B cell (primary cell): ENCODE data around the gene ANKS1A. TPM values are rescaled to one million over a fixed set of nuclear protein-coding genes. Genes with fewer than 3 reads are reported as not detected.

Experiments used
- ATAC-seq: fragments of 200-7000 bp; cut with Tn5 transposase; one replicate; pipeline ENCODE4 v1.10.0; 2021; ENCODE audit warnings: low read depth, mild to moderate bottlenecking, moderate number of reproducible peaks, moderate library complexity
- CTCF ChIA-PET: fragments of 350-600 bp; sonication (Branson Sonifier 250); formaldehyde crosslinking; loops from one replicate; lab custom pipeline; 2021; ENCODE audit warnings: antibody characterized with exemption, inconsistent platforms; lab: Charles Lee
- POLR2A ChIA-PET: fragments of 350-600 bp; sonication (Branson Sonifier 250); formaldehyde crosslinking; loops from one replicate; lab custom pipeline; 2021; ENCODE audit warnings: antibody characterized with exemption; lab: Charles Lee
- DNase-seq: peaks from one replicate; pipeline ENCODE4 v3.0.0; 2013
- H2AFZ ChIP-seq: 2 replicates; pipeline ENCODE4 v1.6.1; 2012; ENCODE audit warnings: mild to moderate bottlenecking, low read depth, low read length; ENCODE audit not compliant: insufficient read depth, poor library complexity, severe bottlenecking
- H3K27ac ChIP-seq, 2 donors: 1 replicate in 1 of 2; 2 replicates in 1 of 2; pipeline ENCODE4 v1.5.1; 2012 to 2013; ENCODE audit warnings: low read length in 2 of 2, mild to moderate bottlenecking in 2 of 2, moderate library complexity in 1 of 2
- H3K27me3 ChIP-seq, 4 experiments: fragments of 200-600 bp in 1 of 4; sonication (generic) in 1 of 4; replicated peaks in 1 of 4; 1 replicate in 2 of 4; 2 replicates in 2 of 4; pipeline versions ENCODE4 v1.6.1 to v1.7.0; 2013 to 2016; ENCODE audit warnings: low read length in 3 of 4, mild to moderate bottlenecking in 2 of 4, mixed read lengths in 1 of 4, moderate library complexity in 1 of 4; ENCODE audit not compliant: insufficient read depth in 4 of 4, control insufficient read depth in 3 of 4; ENCODE audit errors: control extremely low read depth in 1 of 4
- H3K36me3 ChIP-seq, 2 experiments: replicated peaks in 1 of 2; 1 replicate in 1 of 2; 2 replicates in 1 of 2; pipeline versions ENCODE4 v1.6.1 to v1.7.1; 2013; ENCODE audit warnings: low read length in 1 of 2; ENCODE audit not compliant: insufficient read depth in 2 of 2, control insufficient read depth in 1 of 2; ENCODE audit errors: control extremely low read depth in 1 of 2, extremely low read depth in 1 of 2
- H3K4me1 ChIP-seq, 2 donors: fragments of 200-600 bp in 1 of 2; sonication (generic) in 1 of 2; 1 replicate in 1 of 2; 2 replicates in 1 of 2; pipeline versions ENCODE4 v1.5.1 to v1.6.1; 2013 to 2017; ENCODE audit warnings: low read length in 2 of 2; ENCODE audit not compliant: control insufficient read depth in 2 of 2, insufficient read depth in 2 of 2
- H3K4me2 ChIP-seq: replicated peaks from 2 replicates; pipeline ENCODE3; 2012; ENCODE audit warnings: mild to moderate bottlenecking, low read depth, low read length; ENCODE audit not compliant: poor library complexity, severe bottlenecking
- H3K4me3 ChIP-seq, 5 experiments: fragments of 200-600 bp in 1 of 5; sonication (generic) in 1 of 5; 1 replicate in 3 of 5; 2 replicates in 2 of 5; pipeline versions ENCODE4 v1.5.1 to v1.7.0; 2011 to 2016; ENCODE audit warnings: low read length in 4 of 5, mild to moderate bottlenecking in 4 of 5, low read depth in 2 of 5, control low read depth in 1 of 5, moderate library complexity in 1 of 5; ENCODE audit not compliant: insufficient read depth in 1 of 5; ENCODE audit errors: control extremely low read depth in 1 of 5, extremely low read depth in 1 of 5
- H3K79me2 ChIP-seq: fragments of 200-600 bp; sonication (generic); one replicate; pipeline ENCODE4 v1.6.0; 2016; ENCODE audit warnings: low read length; ENCODE audit not compliant: control insufficient read depth, insufficient read depth
- H3K9ac ChIP-seq: fragments of 200-600 bp; sonication (generic); 2 replicates; pipeline ENCODE4 v1.6.1; 2017; ENCODE audit warnings: mild to moderate bottlenecking, low read length, moderate library complexity
- H3K9me3 ChIP-seq, 3 donors: one replicate each; pipeline versions ENCODE4 v1.6.1 to v1.7.1; 2013; ENCODE audit warnings: low read length in 2 of 3; ENCODE audit not compliant: control insufficient read depth in 2 of 3, insufficient read depth in 1 of 3; ENCODE audit errors: control extremely low read depth in 1 of 3
- H4K20me1 ChIP-seq: 2 replicates; pipeline ENCODE4 v1.6.0; 2012; ENCODE audit warnings: mild to moderate bottlenecking, low read length; ENCODE audit not compliant: insufficient read depth, control insufficient read depth, poor library complexity, severe bottlenecking
- H3K27ac Mint-ChIP-seq: one replicate; pipeline ENCODE4 v1.8.0; 2021; ENCODE audit warnings: mixed read lengths
- H3K27me3 Mint-ChIP-seq: one replicate; pipeline ENCODE4 v1.8.0; 2021; ENCODE audit warnings: mixed read lengths
- H3K4me1 Mint-ChIP-seq: one replicate; pipeline ENCODE4 v1.8.0; 2021; ENCODE audit warnings: mixed read lengths
- H3K4me3 Mint-ChIP-seq: one replicate; pipeline ENCODE4 v1.8.0; 2021; ENCODE audit warnings: mixed read lengths
- H3K9me3 Mint-ChIP-seq: one replicate; pipeline ENCODE4 v1.8.0; 2022; ENCODE audit warnings: mixed read lengths; ENCODE audit not compliant: insufficient read depth
- EZH2 ChIP-seq: IDR thresholded peaks from 2 replicates; pipeline ENCODE4 v1.6.1; 2012; ENCODE audit warnings: borderline replicate concordance, low read depth, mild to moderate bottlenecking, moderate library complexity, low read length; ENCODE audit not compliant: insufficient read depth, poor library complexity, severe bottlenecking
- WGBS: methylation state at CpG from one replicate; pipeline ENCODE4 v1.1.5; 2013; ENCODE audit warnings: missing lambda C conversion rate; ENCODE audit not compliant: insufficient coverage; 5-methylcytosine and 5-hydroxymethylcytosine counted together
- intact Hi-C: fragments of 100-400 bp; cut with micrococcal nuclease; formaldehyde crosslinking; loops from one replicate; pipeline ENCODE4 v1.10.0; 2022
- polyA plus RNA-seq: library from polyadenylated mRNA; depleted of rRNA; stranded (reverse); fragments of >200 nt; gene quantifications from 2 replicates; pipeline ENCODE4 v1.2.3, GENCODE V29; 2012
- total RNA-seq, 2 donors: library from RNA; stranded (reverse); fragments of 120-200 nt in 1 of 2; gene quantifications; 1 replicate in 1 of 2; 2 replicates in 1 of 2; pipeline versions ENCODE4 v1.2.3 to v1.2.4, GENCODE V29; 2013 to 2022
- TF ChIP-seq, protein P1 (sequence below): fragments of 200-600 bp; IDR thresholded peaks from one replicate; pipeline ENCODE4 v1.8.0; 2022; ENCODE audit warnings: antibody characterized with exemption, mild to moderate bottlenecking

The ANKS1A gene
- total and polyA plus RNA-seq, 2 donors (not counting 1 experiment from before 2014, with no cell fraction given) = 3.4 to 19.7 TPM

DNA sequence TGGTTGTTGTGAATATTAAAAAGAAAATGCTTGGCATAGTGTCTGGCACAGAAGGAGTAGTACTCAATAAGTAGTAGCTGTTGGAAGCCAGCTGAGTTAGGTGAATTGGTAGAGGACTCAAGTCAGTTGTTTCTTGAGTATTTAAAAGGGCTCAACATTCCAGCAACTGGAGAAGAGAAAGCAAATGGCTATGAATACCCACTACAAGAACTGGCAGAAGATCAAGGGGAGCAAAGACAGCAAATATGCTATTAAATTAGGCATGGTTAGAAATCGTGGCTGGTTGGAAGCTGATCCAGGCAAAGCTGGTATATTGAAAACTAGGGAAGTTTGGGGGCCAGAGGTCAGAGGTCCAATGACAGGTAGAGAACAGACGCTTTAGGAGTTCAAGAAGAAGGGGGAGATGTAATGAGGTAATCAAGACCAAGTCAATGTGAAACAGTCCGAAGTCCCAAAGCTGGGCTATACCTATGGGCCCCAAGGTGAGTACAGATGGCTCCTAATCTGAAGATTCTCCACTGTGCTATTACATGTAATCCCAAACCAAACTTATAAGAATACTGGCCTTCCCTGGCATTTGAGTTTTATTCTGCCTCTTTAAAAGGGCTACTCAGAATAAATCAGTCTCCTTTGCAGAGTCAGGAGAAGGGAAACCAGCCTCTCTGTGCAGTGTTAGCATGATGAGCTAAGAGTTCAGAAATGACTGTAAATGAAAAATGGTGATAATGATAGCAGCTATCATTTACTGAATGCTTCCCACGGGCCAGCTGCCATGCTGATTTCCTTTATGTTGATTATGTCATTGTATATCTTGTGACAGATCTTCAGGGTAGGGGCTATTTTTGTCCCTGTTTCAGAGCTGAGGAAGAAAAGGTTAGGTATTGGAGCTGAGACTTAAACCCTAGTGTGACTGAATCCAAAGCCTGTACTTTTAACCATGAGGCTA lies 122.3 kb downstream of the ANKS1A start:
- intact Hi-C loops = no loop called here
- CTCF ChIA-PET = interaction anchor here (0.6 kb wide), 1 partner anchor 88 kb away, joined by 3 read pairs; no protein-coding TSS in a partner anchor
- Mint-ChIP-seq H3K4me3 (no peak overlapping the region), H3K4me1 (no peaks in the 10 kb centered on the region), H3K9me3 (no peaks in the 10 kb centered on the region), H3K27me3 (no peaks in the 10 kb centered on the region), H3K27ac (no peak overlapping the region)
- Histone ChIP-seq H2AFZ (no peak overlapping the region), H3K9me3 (no peaks in the 10 kb centered on the region), H3K4me3 (no peak overlapping the region), H4K20me1 (no peaks in the 10 kb centered on the region), H3K27ac (no peak overlapping the region), H3K9ac (no peak overlapping the region), H3K4me2 (no peak overlapping the region), H3K27me3 (no peaks in the 10 kb centered on the region), H3K36me3 (no peaks in the 10 kb centered on the region), H3K4me1 (no peaks in the 10 kb centered on the region), H3K79me2 (no peaks in the 10 kb centered on the region)
- ATAC-seq (no peak), DNase-seq (no peak)
- TF ChIP-seq, protein P1, sequence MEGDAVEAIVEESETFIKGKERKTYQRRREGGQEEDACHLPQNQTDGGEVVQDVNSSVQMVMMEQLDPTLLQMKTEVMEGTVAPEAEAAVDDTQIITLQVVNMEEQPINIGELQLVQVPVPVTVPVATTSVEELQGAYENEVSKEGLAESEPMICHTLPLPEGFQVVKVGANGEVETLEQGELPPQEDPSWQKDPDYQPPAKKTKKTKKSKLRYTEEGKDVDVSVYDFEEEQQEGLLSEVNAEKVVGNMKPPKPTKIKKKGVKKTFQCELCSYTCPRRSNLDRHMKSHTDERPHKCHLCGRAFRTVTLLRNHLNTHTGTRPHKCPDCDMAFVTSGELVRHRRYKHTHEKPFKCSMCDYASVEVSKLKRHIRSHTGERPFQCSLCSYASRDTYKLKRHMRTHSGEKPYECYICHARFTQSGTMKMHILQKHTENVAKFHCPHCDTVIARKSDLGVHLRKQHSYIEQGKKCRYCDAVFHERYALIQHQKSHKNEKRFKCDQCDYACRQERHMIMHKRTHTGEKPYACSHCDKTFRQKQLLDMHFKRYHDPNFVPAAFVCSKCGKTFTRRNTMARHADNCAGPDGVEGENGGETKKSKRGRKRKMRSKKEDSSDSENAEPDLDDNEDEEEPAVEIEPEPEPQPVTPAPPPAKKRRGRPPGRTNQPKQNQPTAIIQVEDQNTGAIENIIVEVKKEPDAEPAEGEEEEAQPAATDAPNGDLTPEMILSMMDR = no peak
- no peak for TF ChIP-seq EZH2
- WGBS = 52% methylated on average over 3 of the region's 4 CpGs
- POLR2A ChIA-PET = no interaction called here

DNA sequence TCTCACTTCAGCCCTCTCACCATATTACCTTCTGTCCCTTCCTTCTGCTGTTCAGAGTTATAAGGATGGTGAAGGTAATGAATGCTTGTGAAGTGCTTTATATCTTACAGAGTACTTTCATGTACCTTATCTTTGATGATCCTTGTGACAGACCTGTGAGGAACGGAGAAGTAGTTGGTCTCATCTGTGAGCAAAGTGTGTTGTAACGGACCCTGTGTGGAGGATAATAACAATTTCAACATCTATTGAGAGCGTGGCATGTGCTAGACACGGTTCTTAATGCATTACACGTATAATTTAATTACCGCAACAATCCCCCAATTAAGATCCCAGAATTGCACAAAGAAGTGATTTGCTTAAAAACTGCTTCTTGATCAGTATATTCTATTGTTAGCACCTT lies 124.6 kb downstream of the ANKS1A start:
- Histone ChIP-seq H4K20me1 (no peaks in the 10 kb centered on the region), H3K27me3 (no peaks in the 10 kb centered on the region), H3K9me3 (no peaks in the 10 kb centered on the region), H3K27ac (no peak overlapping the region), H3K9ac (no peak overlapping the region), H3K79me2 (no peaks in the 10 kb centered on the region), H2AFZ (no peak overlapping the region), H3K4me1 (no peaks in the 10 kb centered on the region), H3K4me3 (no peak overlapping the region), H3K4me2 (no peak overlapping the region), H3K36me3 (peaks cover 0 to 6% of the 10 kb centered on the region in 2 experiments)
- DNase-seq (no peak), ATAC-seq (no peak)
- Mint-ChIP-seq H3K4me1 (no peaks in the 10 kb centered on the region), H3K4me3 (no peak overlapping the region), H3K27me3 (no peaks in the 10 kb centered on the region), H3K27ac (no peak overlapping the region), H3K9me3 (no peaks in the 10 kb centered on the region)
- ChIA-PET CTCF (no interaction called here), POLR2A (no interaction called here)
- WGBS = 100% methylated on average over 4 of the region's 6 CpGs
- intact Hi-C loops = no loop called here
- TF ChIP-seq, protein P1 = no peak
- TF ChIP-seq EZH2 = no peak
